HG03108 (cell line): ENCODE data around the gene SPARC.

ENCODE experiments used
- ATAC-seq: cut with Tn5 transposase; IDR thresholded peaks from one replicate; pipeline ENCODE4 v1.9.1; 2021; ENCODE audit warnings: moderate library complexity; ENCODE audit not compliant: unreplicated experiment

Gene SPARC

DNA sequence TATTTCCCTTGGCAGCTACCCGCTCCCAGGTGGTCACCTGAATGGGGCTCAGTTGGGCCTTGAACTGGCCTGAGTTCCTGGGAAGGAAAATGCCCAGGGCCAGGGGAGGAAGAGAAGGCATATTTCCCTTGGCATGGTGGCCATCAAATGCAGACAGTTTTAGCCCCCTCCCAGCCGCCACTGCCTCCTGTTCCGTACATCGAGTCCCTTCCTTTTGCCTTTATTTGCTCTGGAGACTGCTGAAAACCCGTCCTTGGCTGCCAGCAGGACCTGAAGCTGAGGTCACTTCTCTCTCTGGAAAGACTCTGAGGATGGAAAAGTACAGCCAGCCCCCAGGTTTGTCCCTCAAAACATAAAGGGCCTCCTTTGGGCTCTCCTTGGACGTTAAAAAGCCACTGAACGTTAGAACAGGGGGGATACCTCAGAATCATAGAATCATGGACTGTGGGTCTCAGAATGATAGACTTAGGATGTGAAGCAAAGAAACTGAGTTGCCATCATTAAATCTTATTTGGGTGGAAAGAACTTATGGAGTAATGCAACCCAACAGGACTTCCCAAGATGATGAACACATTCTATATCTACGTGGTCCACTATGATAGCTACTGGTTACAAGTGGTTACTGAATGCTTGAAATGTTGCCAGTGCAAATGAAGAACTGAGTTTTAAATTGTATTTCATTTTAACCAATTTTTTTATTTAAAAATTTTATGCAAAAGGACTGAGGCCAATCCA lies 7.1 kb downstream of the SPARC start:
- ATAC-seq, result no peak

DNA sequence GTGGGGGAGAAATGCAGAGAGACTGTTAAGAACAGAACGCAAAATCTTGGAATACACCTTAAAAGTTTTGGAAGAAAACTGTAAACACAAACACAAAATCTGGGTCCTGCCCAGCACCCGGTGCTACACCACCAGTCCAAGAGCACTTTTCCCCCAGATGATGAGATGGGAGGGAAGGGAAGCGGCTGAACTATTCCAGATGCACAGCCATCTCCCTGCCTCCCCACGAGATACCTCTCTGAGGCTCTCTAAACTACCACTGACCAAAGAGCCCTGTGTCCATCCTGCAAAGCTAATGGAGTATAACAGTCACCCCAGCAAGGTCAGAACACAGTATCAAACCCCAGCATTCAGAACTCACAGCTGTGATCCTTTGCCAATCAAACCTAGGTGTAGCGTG lies 8.0 kb downstream of the SPARC start:
- ATAC-seq, result no peak

- ATAC-seq, result no peak
Measured at GRCh38 chr5:151677776-151678545, 8.8 kb downstream of the SPARC start.

GRCh38 chr5:151676719-151677118 lies 10.0 kb downstream of the SPARC start:
- ATAC-seq, result no peak

DNA sequence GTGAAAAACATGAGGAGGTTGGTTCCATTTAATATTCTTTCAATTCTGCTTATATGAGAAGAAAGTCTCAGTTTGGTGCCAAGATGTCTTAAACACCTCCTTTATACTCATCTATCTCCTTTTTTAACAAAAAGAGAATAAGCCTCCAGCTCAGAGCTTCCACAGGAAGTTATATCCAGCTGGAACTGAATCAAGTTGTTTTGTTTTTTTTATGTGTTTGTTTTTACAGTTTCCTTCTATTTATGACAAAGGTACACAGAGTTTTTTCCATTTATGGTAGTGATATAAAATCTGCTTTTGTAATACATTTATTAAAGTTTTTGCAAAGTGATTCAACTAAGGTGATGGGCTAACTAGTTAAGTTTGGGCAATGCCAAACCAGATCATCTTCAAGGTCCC lies 10.4 kb downstream of the SPARC start:
- ATAC-seq, result no peak

DNA sequence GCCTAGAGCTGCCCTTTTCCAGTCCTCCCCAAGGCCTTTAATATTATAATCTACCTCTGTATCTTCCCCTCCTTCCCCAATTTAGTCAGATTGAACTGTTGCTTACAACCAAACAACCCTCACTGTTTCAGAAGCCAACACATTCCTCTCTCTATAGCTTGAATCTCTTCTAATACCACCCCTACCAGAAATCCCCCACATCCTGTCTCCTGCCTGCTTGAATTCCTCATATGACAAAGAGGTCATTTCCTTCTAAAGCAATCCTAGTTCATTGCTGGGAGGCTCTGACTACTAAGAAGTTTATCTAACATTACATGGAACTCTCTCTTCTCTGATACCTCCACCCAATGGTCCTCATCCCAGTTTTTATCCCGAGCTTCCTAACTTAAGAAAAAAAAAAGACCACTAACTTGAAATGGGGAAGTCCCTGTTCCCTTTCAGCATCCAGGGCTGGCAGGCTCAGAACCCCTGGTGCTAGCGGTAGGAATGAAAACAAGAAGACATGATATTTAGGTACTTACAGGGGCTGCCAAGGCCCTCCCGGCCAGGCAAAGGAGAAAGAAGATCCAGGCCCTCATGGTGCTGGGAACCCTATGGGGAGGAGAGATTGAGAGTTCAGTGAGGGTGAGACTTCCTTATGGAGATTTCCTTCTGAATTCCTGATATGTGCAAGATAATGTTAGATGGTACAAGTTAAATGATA lies 11.0 kb downstream of the SPARC start:
- ATAC-seq, result peak; percentile 51

DNA sequence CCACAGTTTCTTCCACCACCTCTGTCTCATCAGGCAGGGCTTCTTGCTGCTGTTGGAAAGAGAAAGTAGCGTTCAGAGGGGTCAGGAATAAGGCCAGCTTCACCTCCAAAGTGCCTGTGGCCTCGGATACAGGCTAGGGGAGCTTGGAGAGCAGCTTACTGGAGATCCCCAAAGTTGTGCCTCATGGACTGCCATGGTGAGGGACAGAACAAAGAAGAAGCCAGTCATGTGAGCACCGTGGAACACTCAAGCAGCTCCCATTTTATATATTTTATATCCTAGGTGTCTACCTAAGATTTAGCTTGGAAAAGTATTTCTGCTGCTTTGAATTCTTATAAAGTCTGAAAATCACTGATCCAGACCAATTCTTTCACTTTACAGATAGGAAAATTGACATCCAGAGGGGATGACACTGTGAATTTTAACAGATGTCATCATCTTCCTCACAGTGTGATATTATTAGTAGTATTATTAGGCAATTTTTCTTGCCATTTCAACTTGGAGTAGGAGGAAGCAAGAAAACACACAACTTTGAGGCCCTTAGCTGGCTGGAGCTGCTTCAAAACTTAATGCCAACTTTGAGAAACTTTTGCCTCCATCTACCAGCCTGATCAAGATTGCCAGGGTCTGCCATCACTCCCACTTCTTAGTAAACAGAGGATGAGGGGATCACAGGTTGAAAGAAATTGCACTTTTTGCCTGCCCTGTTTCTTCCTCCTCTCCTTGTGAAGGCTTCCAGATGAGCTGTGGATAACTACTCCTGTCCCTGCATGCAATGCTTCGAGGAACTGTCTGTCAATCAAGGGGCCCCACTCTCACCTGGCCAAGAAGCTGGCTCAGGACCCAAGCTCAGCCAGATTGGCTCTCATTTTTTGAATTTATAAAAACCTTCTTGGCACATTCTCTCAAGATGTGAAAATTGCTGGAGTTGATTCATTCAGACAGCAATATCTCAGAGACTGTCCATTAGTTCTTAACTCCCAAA lies 11.8 kb downstream of the SPARC start:
- no peak for ATAC-seq

GRCh38 chr5:151673421-151673820 lies 13.3 kb downstream of the SPARC start:
- ATAC-seq, result no peak

GRCh38 chr5:151672516-151672915 lies 14.2 kb downstream of the SPARC start:
- ATAC-seq, result no peak

DNA sequence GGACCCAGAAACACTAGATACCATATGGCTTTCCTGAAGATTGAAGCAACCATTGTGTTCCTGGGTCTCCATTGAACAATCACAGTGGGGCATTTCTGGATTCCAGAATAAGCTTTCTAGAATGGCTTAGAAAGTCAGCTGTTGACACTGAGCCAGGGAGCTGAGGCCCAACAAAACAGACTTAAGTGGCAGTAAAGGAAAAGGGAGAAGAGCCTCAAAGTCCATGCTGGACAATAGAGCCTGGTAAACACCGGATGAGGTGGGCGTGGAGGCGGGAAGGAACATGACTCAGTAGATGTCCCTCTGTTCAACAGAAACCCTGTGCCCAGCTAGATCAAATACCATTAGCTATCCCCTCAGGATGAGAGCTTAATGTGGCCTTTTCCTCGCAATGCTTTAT lies 14.8 kb downstream of the SPARC start:
- ATAC-seq, result no peak

GRCh38 chr5:151670953-151671636 lies 15.6 kb downstream of the SPARC start:
- no peak for ATAC-seq

- no peak for ATAC-seq
Measured at GRCh38 chr5:151670083-151670686, 16.5 kb downstream of the SPARC start.

- ATAC-seq, result no peak
Measured at GRCh38 chr5:151667083-151667482, 19.6 kb downstream of the SPARC start.

DNA sequence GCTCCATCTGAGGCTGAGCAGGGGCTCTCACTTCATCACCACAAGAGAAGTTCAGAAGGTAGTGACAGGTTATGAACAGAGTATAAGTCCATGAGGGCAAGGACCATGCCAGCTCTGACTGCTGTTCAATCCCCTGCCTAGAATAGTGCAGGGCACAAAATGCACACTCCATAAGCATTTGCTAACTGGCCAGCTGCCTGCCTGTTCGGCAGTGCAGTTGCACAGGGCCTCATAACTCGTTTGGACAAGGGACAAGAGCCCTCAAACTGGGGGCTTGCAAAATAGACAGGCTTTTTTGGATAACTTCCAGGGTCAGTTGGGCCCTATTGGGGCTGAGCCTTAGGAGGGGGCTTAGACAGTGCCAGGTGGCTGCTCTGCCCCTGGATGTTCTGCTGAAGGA lies 21.1 kb downstream of the SPARC start:
- no peak for ATAC-seq

- ATAC-seq, result no peak
Measured at GRCh38 chr5:151664694-151665585, 21.8 kb downstream of the SPARC start.

DNA sequence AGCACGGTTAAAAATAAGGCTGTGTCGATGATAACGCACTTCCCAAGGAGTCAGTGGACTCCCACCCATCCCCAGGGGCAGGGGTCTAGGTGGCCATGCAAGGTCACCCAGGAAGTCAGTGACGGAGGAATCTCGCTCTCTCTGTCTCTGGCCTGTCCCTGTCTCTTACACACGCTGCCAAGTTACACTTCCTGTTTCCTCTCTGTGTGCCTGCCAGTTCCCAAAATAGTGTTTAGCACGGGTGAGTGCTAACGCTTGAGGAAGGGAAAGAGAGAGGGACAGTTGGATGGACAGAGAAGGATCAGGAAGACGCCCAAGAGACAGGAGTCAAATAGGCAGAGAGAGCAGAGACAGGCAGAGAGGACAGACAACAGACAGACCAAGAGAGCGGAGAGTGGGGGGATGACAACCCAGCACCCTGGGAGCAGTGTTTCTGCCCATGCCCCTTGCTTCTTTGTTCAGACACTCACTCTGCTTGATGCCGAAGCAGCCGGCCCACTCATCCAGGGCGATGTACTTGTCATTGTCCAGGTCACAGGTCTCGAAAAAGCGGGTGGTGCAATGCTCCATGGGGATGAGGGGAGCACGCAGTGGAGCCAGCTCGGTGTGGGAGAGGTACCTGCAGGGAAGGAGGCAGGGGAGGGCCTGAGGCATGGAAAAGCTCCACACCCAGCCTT lies 23.0 kb downstream of the SPARC start:
- no peak for ATAC-seq

GRCh38 chr5:151662805-151663204 lies 23.9 kb downstream of the SPARC start:
- peak; percentile 41 for ATAC-seq
